Heart right ventricle (tissue), 16 donors: Measurements from ENCODE around the gene AP4M1. TPM values are rescaled to one million over a fixed set of nuclear protein-coding genes. Genes with fewer than 3 reads are reported as not detected.

ENCODE experiments used
- ATAC-seq, 8 donors: fragments of 200-7000 bp; cut with Tn5 transposase; one replicate each; pipeline ENCODE4 v1.9.1; 2020; ENCODE audit warnings: mild to moderate bottlenecking in 8 of 8, moderate library complexity in 8 of 8, moderate number of reproducible peaks in 1 of 8
- DNase-seq, 2 donors: peaks; one replicate each; pipeline ENCODE4 v3.0.0-alpha.2; 2020
- H3K27ac ChIP-seq, 10 donors: fragments of 200-600 bp; sonication (generic) in 2 of 10; one replicate each; pipeline versions ENCODE4 v1.5.0 to v1.8.0; 2020 to 2022; ENCODE audit warnings: mild to moderate bottlenecking in 3 of 10
- H3K27me3 ChIP-seq, 7 donors: fragments of 200-600 bp; one replicate each; pipeline ENCODE4 v1.8.0; 2021 to 2022; ENCODE audit warnings: mild to moderate bottlenecking in 2 of 7
- H3K36me3 ChIP-seq, 9 donors: fragments of 200-600 bp; sonication (generic) in 1 of 9; one replicate each; pipeline versions ENCODE4 v1.5.0 to v1.8.0; 2020 to 2022; ENCODE audit warnings: mild to moderate bottlenecking in 2 of 9
- H3K4me1 ChIP-seq, 9 donors: fragments of 200-600 bp; sonication (generic) in 1 of 9; one replicate each; pipeline versions ENCODE4 v1.5.0 to v1.8.0; 2020 to 2022; ENCODE audit warnings: mild to moderate bottlenecking in 4 of 9
- H3K4me3 ChIP-seq, 10 donors: fragments of 200-600 bp; sonication (generic) in 2 of 10; one replicate each; pipeline versions ENCODE4 v1.5.0 to v1.8.0; 2020 to 2022; ENCODE audit warnings: mild to moderate bottlenecking in 7 of 10, moderate library complexity in 2 of 10
- H3K9me3 ChIP-seq, 11 donors: fragments of 200-600 bp in 10 of 11; sonication (generic) in 2 of 11; one replicate each; pipeline versions ENCODE4 v1.5.0 to v1.8.0; 2013 to 2022; ENCODE audit warnings: mild to moderate bottlenecking in 2 of 11, control low read depth in 1 of 11, moderate library complexity in 1 of 11
- WGBS, 2 donors: extraction: QIAGEN DNeasy Blood & Tissue Kit; methylation state at CpG; one replicate each; pipeline ENCODE4 v1.1.7; 2013; ENCODE audit warnings: inconsistent platforms in 1 of 2; 5-methylcytosine and 5-hydroxymethylcytosine counted together
- intact Hi-C, 10 donors: fragments of 100-400 bp; cut with DNase I; formaldehyde crosslinking; loops; one replicate each; pipeline versions ENCODE4 v1.11.1 to v1.14.2; 2022
- polyA plus RNA-seq, 2 donors: library from polyadenylated mRNA; stranded (reverse); fragments of 200-250 nt; gene quantifications; one replicate each; pipeline ENCODE4 v1.2.3, GENCODE V29; 2013
- total RNA-seq, 10 donors: library from RNA; stranded (reverse); fragmentation: NEBNext Ultra II Directional in 3 of 10; extraction: Animal tissue kit (Norgen Biotek cat#: 25700) in 3 of 10; gene quantifications; one replicate each; pipeline versions ENCODE4 v1.2.1 to v1.2.4, GENCODE V29; 2021 to 2023
- TF ChIP-seq, protein P1 (sequence below), 9 donors: fragments of 200-600 bp; sonication (generic) in 2 of 9; IDR thresholded peaks; one replicate each; pipeline versions ENCODE4 v1.5.0 to v1.8.0; 2021 to 2022; ENCODE audit warnings: antibody characterized with exemption in 9 of 9, mild to moderate bottlenecking in 5 of 9, moderate library complexity in 1 of 9
- donor health status: Arrhythmogenic right ventricular cardiomyopathy.
- donor health status: ischemic (EF 13 %, LVEDD 7.1; RV severe dilation, severe dysfunction).
- donor health status: healthy with polysubstance abuse.
- donor health status: DM: no; HTN: yes; CAD: no.
- donor health status: DM: no; HTN: no; CAD: no.
- donor health status: ischemic (EF 25% LVEDD 6.9; RV normal size, moderate dysfunction).
- donor health status: ischemic (EF 25% LVEDD 5.7; RV mildly dilated, moderate dysfunction).
- donor health status: healthy.
- donor health status: DM: yes; HTN: yes; CAD: no.
- donor health status: Ischemic cardiomyopathy.
- donor health status: ischemic (EF 35%, LVEDD 5.7; RV mildly dilated, moderate dysfunction).
- donor health status: nonischemic (EF 11% LVEDD 7.7; RV severe dilation, severe dysfunction).
- donor health status: DM: yes; HTN: yes; CAD: no.
- donor health status: PGD.
- donor health status: ischemic (EF 29% LVEDD 5.4; RV normal size, mild dysfunction).
- donor health status: nonischemic (EF 23%, LVEDD 6.1; RV moderate dilation, normal function).

AP4M1 gene
- total and polyA plus RNA-seq, 12 donors = 8.4 to 20.6 (median 11.1) TPM

DNA sequence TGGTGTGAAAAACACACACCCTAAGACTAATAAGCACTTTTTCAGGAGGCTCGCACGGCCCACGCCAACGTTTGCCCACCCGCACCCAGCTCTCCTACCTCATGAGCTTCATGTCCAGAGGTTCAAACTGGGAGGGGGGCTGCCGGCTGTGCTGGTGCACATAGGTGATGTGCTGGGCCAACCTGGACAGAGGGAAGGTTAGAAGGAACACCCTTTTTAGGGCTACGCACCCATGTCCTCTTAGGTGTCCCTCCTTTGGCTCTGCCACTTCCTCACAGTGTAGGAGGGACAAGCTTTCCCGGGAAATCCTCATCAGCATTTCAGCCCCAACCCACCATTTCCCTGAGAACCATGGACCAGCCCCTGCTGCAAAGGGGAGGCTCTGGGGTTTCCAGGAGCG lies 6.2 kb upstream of the AP4M1 start:
- Histone ChIP-seq H3K36me3 (peaks cover 0 to 94% (median 77%) of the 10 kb centered on the region in 9 donors), H3K27ac (no peak overlapping the region), H3K4me1 (peaks cover 3 to 33% (median 21%) of the 10 kb centered on the region in 9 donors), H3K27me3 (no peaks in the 10 kb centered on the region), H3K9me3 (no peaks in the 10 kb centered on the region), H3K4me3 (no peak overlapping the region)
- ATAC-seq (no peak), DNase-seq (no peak)
- intact Hi-C loops = no loop called here
- TF ChIP-seq, protein P1, sequence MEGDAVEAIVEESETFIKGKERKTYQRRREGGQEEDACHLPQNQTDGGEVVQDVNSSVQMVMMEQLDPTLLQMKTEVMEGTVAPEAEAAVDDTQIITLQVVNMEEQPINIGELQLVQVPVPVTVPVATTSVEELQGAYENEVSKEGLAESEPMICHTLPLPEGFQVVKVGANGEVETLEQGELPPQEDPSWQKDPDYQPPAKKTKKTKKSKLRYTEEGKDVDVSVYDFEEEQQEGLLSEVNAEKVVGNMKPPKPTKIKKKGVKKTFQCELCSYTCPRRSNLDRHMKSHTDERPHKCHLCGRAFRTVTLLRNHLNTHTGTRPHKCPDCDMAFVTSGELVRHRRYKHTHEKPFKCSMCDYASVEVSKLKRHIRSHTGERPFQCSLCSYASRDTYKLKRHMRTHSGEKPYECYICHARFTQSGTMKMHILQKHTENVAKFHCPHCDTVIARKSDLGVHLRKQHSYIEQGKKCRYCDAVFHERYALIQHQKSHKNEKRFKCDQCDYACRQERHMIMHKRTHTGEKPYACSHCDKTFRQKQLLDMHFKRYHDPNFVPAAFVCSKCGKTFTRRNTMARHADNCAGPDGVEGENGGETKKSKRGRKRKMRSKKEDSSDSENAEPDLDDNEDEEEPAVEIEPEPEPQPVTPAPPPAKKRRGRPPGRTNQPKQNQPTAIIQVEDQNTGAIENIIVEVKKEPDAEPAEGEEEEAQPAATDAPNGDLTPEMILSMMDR (IDR thresholded peaks at IDR 0.05) = no peak
- 78 to 84% methylated on average over 9 of the region's 9 CpGs for WGBS, 2 donors

DNA sequence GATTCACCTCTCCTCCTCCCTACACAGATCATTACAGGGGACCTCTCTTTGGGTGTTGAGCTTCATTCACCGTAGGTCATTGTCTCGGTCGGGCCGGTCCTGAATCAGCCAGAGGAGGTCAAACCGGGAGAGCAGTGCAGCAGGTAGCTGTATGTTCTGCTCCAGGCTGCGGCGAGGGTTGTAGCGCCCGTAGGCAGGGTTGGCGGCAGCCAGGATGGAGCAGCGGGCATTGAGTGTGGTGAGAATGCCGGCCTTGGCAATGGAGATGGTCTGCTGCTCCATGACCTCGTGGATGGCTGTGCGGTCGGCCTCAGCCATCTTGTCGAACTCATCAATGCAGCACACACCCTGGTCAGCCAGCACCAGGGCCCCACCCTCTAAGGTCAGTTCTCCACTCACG lies 5.7 kb upstream of the AP4M1 start:
- H3K9me3 ChIP-seq = no peaks in the 10 kb centered on the region
- no peak for DNase-seq
- intact Hi-C loops = no loop called here
- H3K27ac ChIP-seq = no peak overlapping the region
- TF ChIP-seq, protein P1 (IDR thresholded peaks at IDR 0.05) = no peak
- no peak for ATAC-seq
- H3K4me1 ChIP-seq = peaks cover 3 to 33% (median 21%) of the 10 kb centered on the region in 9 donors
- H3K27me3 ChIP-seq = no peaks in the 10 kb centered on the region
- no peak overlapping the region for H3K4me3 ChIP-seq
- H3K36me3 ChIP-seq = peaks cover 0 to 90% (median 77%) of the 10 kb centered on the region in 9 donors
- 92 to 95% methylated on average over 17 of the region's 17 CpGs for WGBS, 2 donors

GRCh38 chr7:100098913-100099312 lies 2.5 kb upstream of the AP4M1 start:
- H3K4me3 ChIP-seq = no peak overlapping the region
- 82 to 89% methylated on average over 10 of the region's 10 CpGs for WGBS, 2 donors
- no peak for ATAC-seq
- H3K9me3 ChIP-seq = no peaks in the 10 kb centered on the region
- H3K27ac ChIP-seq = no peak overlapping the region
- no peaks in the 10 kb centered on the region for H3K27me3 ChIP-seq
- no peak for DNase-seq
- intact Hi-C loops = no loop called here
- H3K4me1 ChIP-seq = peaks cover 3 to 36% (median 27%) of the 10 kb centered on the region in 9 donors
- H3K36me3 ChIP-seq = peaks cover 0 to 69% (median 50%) of the 10 kb centered on the region in 9 donors
- TF ChIP-seq, protein P1 (IDR thresholded peaks at IDR 0.05) = no peak

GRCh38 chr7:100099452-100099851 lies 2.0 kb upstream of the AP4M1 start:
- Histone ChIP-seq H3K4me1 (peaks cover 3 to 32% (median 27%) of the 10 kb centered on the region in 9 donors), H3K27ac (peak overlapping the region in 4 of 10 donors; percentile 93 to 97 (median 94)), H3K9me3 (no peaks in the 10 kb centered on the region), H3K27me3 (no peaks in the 10 kb centered on the region), H3K4me3 (peak overlapping the region; percentile 57 to 89 (median 78)), H3K36me3 (peaks cover 0 to 69% (median 48%) of the 10 kb centered on the region in 9 donors)
- 67% methylated on average over 12 of the region's 12 CpGs for WGBS, 2 donors
- DNase-seq = no peak
- intact Hi-C loops = no loop called here
- ATAC-seq = no peak
- TF ChIP-seq, protein P1 (IDR thresholded peaks at IDR 0.05) = no peak
